GM19023 (cell line): ENCODE measurements around the gene THOC1.

ENCODE experiments used
- ATAC-seq: cut with Tn5 transposase; IDR thresholded peaks from one replicate; pipeline ENCODE4 v1.9.1; 2021; ENCODE audit warnings: mild to moderate bottlenecking, moderate library complexity; ENCODE audit not compliant: unreplicated experiment

Gene THOC1

GRCh38 chr18:215448-216010, 52.3 kb downstream of the THOC1 start:
- ATAC-seq, result no peak

GRCh38 chr18:213966-214365, 53.9 kb downstream of the THOC1 start:
- no peak for ATAC-seq

- no peak for ATAC-seq
Measured at GRCh38 chr18:213505-213904, 54.3 kb downstream of the THOC1 start.

GRCh38 chr18:212780-213179, 55.1 kb downstream of the THOC1 start:
- ATAC-seq, result no peak

GRCh38 chr18:211582-211981, 56.3 kb downstream of the THOC1 start:
- no peak for ATAC-seq

- no peak for ATAC-seq
Measured at GRCh38 chr18:210733-211132, 57.1 kb downstream of the THOC1 start.

- no peak for ATAC-seq
Measured at GRCh38 chr18:210075-210474, 57.8 kb downstream of the THOC1 start.

GRCh38 chr18:199768-200167, 68.1 kb downstream of the THOC1 start:
- no peak for ATAC-seq

- ATAC-seq, result no peak
Measured at GRCh38 chr18:199214-199613, 68.6 kb downstream of the THOC1 start.

GRCh38 chr18:195651-196050, 72.2 kb downstream of the THOC1 start:
- ATAC-seq, result no peak

GRCh38 chr18:192801-193200, 75.0 kb downstream of the THOC1 start:
- no peak for ATAC-seq

- ATAC-seq, result no peak
Measured at GRCh38 chr18:191725-192124, 76.1 kb downstream of the THOC1 start.

GRCh38 chr18:189254-189653, 78.6 kb downstream of the THOC1 start:
- no peak for ATAC-seq

GRCh38 chr18:183769-184168, 84.1 kb downstream of the THOC1 start:
- no peak for ATAC-seq

GRCh38 chr18:181711-182110, 86.1 kb downstream of the THOC1 start:
- no peak for ATAC-seq

- ATAC-seq, result no peak
Measured at GRCh38 chr18:179499-179898, 88.3 kb downstream of the THOC1 start.

GRCh38 chr18:172361-172760, 95.5 kb downstream of the THOC1 start:
- no peak for ATAC-seq
